Tibial artery (tissue), 4 donors: ENCODE measurements around the gene ANO1.

ENCODE experiments used
- DNase-seq, 2 donors: peaks; one replicate each; pipeline ENCODE4 v3.0.0-alpha.2; 2019
- H3K27ac ChIP-seq, 2 donors: fragments of 200-600 bp; sonication (generic) in 1 of 2; 1 replicate in 1 of 2; 2 replicates in 1 of 2; pipeline ENCODE4 v1.5.1; 2018 to 2019; ENCODE audit warnings: mild to moderate bottlenecking in 1 of 2
- H3K27me3 ChIP-seq, 2 donors: fragments of 200-600 bp; sonication (generic) in 1 of 2; one replicate each; pipeline versions ENCODE4 v1.5.1 to v1.6.0; 2016 to 2019
- H3K36me3 ChIP-seq, 3 donors: fragments of 200-600 bp; sonication (generic) in 2 of 3; one replicate each; pipeline ENCODE4 v1.5.1; 2016 to 2019; ENCODE audit warnings: mild to moderate bottlenecking in 2 of 3
- H3K4me1 ChIP-seq, 4 donors: fragments of 200-600 bp; sonication (generic) in 2 of 4; 1 replicate in 3 of 4; 2 replicates in 1 of 4; pipeline ENCODE4 v1.5.1; 2016 to 2019
- H3K4me3 ChIP-seq, 2 donors: fragments of 200-600 bp; sonication (generic) in 1 of 2; 1 replicate in 1 of 2; 2 replicates in 1 of 2; pipeline ENCODE4 v1.5.1; 2018 to 2019; ENCODE audit warnings: mild to moderate bottlenecking in 2 of 2
- H3K9me3 ChIP-seq, 3 donors: fragments of 200-600 bp; sonication (generic) in 1 of 3; one replicate each; pipeline ENCODE4 v1.5.1; 2016 to 2019
- CTCF ChIP-seq, 2 experiments: fragments of 200-600 bp in 1 of 2; fragments of 450-650 bp in 1 of 2; IDR thresholded peaks; one replicate each; pipeline ENCODE4 v1.5.1; 2017 to 2019; ENCODE audit warnings: antibody characterized with exemption in 2 of 2, mild to moderate bottlenecking in 1 of 2, moderate library complexity in 1 of 2
- intact Hi-C: fragments of 100-400 bp; cut with DNase I; formaldehyde crosslinking; loops from one replicate; pipeline ENCODE4 v1.15.0; 2023; ENCODE audit warnings: low total_unique reads

ANO1 gene

GRCh38 chr11:70073871-70074371 is 4.2 kb upstream of the ANO1 start:
- peak in 1 of 2 donors; percentile 71 for DNase-seq
- intact Hi-C loops, result no loop called here
- H3K36me3 ChIP-seq, result no peaks in the 10 kb centered on the region
- no peaks in the 10 kb centered on the region for H3K9me3 ChIP-seq
- H3K4me3 ChIP-seq, result no peak overlapping the region
- no peak for TF ChIP-seq CTCF (IDR thresholded peaks at IDR 0.05)
- H3K27me3 ChIP-seq, result no peaks in the 10 kb centered on the region
- H3K4me1 ChIP-seq, result peaks cover 0 to 40% (median 14%) of the 10 kb centered on the region in 4 donors
- peak overlapping the region; percentile 29 to 55 for H3K27ac ChIP-seq

GRCh38 chr11:70074746-70075145 is 3.4 kb upstream of the ANO1 start:
- DNase-seq, result no peak
- Histone ChIP-seq H3K4me1 (peaks cover 0 to 48% (median 18%) of the 10 kb centered on the region in 4 donors), H3K9me3 (no peaks in the 10 kb centered on the region), H3K36me3 (no peaks in the 10 kb centered on the region), H3K4me3 (no peak overlapping the region), H3K27me3 (no peaks in the 10 kb centered on the region), H3K27ac (no peak overlapping the region)
- TF ChIP-seq CTCF (IDR thresholded peaks at IDR 0.05), result no peak
- intact Hi-C loops, result loop anchor here (5.0 kb wide), 1 partner anchor 157 kb away; no protein-coding TSS in a partner anchor

DNA sequence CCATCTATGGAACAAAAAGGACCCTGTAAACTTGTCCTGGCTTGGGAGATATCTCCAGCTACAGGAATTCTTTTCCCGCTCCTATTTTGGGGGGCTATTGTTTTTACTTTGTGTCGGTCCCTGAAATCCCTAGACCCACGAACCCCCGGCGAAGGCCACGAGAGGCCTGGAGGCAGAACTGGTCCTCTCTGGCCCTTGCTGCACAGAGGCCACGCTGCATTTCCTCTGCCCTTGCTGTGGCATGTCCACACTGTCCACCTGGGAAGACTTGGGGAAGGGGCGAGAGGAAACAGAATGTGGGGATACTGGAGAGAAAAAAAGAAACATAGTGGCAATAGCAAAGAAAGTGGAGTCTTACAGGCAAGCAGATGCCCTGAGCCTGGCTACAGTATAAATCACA is 2.3 kb upstream of the ANO1 start:
- Histone ChIP-seq H3K4me1 (peaks cover 0 to 56% (median 24%) of the 10 kb centered on the region in 4 donors), H3K9me3 (no peaks in the 10 kb centered on the region), H3K27ac (peak overlapping the region; percentile 3 to 86), H3K27me3 (no peaks in the 10 kb centered on the region), H3K4me3 (no peak overlapping the region), H3K36me3 (no peaks in the 10 kb centered on the region)
- DNase-seq, result no peak
- TF ChIP-seq CTCF (IDR thresholded peaks at IDR 0.05), result no peak
- intact Hi-C loops, result loop anchor here (5.0 kb wide), 1 partner anchor 159 kb away; no protein-coding TSS in a partner anchor

DNA sequence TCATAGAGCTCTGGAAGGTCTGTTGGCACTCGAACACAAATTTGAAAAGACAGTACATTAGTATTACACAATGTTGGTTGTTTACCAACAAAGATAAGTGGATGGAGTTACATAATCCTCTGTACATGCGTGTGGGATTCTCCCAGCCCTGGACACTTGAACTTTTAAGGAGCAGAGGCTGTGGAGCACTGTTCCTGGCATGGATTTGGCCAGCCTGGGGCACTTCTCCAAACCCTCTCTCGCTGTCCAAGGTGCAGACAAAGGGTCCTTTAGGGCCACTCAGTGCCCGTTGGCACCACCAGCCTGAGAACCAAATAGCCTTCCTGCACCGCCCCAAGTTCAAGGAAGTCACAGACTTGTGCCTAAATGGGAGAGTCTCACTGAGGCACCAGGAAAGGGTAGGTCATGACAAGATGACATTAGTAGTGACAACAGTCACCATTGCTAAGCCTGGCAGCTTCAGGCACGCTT is 1.6 kb upstream of the ANO1 start:
- Histone ChIP-seq H3K27me3 (no peaks in the 10 kb centered on the region), H3K27ac (peak overlapping the region; percentile 3 to 86), H3K4me1 (peaks cover 0 to 56% (median 24%) of the 10 kb centered on the region in 4 donors), H3K4me3 (no peak overlapping the region), H3K9me3 (no peaks in the 10 kb centered on the region), H3K36me3 (no peaks in the 10 kb centered on the region)
- intact Hi-C loops, result loop anchor here (5.0 kb wide), 1 partner anchor 159 kb away; no protein-coding TSS in a partner anchor
- peak in 1 of 2 donors; percentile 75 for DNase-seq
- no peak for TF ChIP-seq CTCF (IDR thresholded peaks at IDR 0.05)

DNA sequence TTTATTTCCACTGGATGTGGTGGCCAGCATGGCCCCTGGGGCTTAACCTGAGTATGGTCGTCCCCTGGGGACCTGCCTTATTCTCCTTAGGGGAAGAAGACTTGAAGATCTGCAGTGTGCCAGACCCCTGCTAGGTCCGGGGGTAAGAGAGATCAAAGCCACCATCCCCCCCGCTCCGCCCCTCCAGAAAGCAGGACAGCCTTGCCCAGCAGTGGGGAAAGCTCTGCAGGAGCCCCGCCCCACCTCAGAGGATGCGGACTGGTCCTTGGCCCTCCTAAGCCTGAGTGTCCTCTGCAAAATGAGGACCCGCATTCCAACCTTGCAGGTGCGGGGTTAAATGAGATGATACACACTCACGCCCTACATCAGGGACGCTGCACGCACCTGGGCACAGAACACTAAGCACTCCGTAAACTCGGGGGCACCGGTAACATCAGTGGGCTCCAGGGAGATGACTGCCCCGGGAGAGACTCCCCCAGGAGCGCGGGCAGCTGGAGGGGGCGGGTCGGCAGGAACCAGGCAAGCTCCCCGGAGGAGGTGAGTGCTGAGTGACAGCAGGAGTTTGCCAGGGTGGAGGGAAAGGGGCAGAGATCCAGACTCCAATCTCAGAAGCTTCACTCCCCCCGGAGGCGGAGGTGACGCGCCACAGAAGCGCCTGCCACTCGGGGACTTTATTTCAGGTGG is 564 bp upstream of the ANO1 start:
- Histone ChIP-seq H3K36me3 (no peaks in the 10 kb centered on the region), H3K27ac (peak overlapping the region; percentile 76 to 86), H3K9me3 (no peaks in the 10 kb centered on the region), H3K4me1 (peaks cover 0 to 55% (median 24%) of the 10 kb centered on the region in 4 donors), H3K4me3 (peak overlapping the region; percentile 62 to 70), H3K27me3 (no peaks in the 10 kb centered on the region)
- intact Hi-C loops, result loop anchor here (5.0 kb wide), 1 partner anchor 160 kb away; no protein-coding TSS in a partner anchor
- peak; percentile 16 to 66 for DNase-seq
- TF ChIP-seq CTCF (IDR thresholded peaks at IDR 0.05), result no peak
